GM18873 (cell line): ENCODE results near the gene SMARCD2.
A peak's percentile ranks its signal among the peaks of the same experiment; 100 is the strongest.
"Not testable (repeated sequence)": the region's sequence is repeated elsewhere in the genome, so short reads cannot be mapped to it uniquely, and the experiment has no call there.

ENCODE experiments used
- ATAC-seq: cut with Tn5 transposase; IDR thresholded peaks from one replicate; pipeline ENCODE4 v1.9.1; 2021; ENCODE audit warnings: mild to moderate bottlenecking, moderate library complexity, moderate number of reproducible peaks; ENCODE audit not compliant: unreplicated experiment, low FRiP score

SMARCD2 gene

GRCh38 chr17:63853260-63853659 lies 10.8 kb upstream of the SMARCD2 start:
- no peak for ATAC-seq

DNA sequence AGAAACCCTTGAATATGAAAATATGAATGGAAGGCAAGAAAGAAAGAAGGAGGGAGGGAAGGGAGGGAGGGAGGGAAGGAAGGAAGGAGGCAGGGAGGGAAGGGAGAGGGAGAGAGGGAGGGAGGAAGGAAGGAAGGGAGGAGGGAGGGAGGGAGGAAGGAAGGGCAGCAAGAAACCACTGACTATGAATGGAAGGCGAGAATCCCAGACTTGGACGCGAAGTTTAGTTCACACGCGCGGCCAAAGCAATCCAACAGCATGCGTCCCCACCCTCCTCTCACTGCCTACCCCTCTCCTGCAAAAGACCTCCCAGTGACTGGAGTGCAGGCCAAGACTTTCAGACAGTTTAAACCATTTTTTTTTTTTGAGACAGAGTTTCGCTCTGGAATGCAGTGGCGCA lies 7.9 kb upstream of the SMARCD2 start:
- no peak for ATAC-seq

GRCh38 chr17:63848834-63849689 lies 6.6 kb upstream of the SMARCD2 start:
- ATAC-seq, result peak; percentile 59

DNA sequence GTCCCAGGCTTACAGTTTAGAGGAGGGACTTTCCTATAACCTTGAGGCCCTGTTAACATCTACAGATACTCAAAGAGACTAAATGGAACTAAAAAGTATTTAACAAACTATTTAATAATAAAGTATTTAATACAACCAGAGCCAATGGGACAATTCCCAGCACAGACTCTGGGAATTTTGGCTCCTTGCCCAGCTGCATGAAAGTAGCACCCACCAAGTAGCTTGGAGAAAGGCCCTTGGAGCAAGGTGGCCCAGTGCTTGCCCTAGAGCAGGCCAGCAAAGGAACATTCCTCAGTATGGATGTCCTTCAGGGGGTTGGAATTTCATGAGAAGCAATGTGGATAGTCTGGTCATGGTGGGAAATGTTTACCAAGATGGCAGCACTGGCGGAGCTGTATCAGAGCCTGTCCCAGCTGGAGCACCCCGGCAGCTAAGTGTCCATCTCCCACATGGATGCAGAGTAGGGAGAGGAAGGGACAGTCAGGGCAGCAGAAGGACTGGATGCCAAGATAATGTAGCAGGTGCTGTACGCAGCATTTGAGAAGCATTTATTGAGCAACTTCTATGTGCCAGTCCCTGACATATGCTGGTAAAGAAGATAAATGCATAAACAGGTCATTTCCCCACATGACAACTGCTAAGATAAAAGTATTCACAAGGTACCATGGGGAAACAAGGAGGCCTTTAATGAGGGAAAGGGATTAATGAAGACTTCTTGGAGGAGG lies 5.2 kb upstream of the SMARCD2 start:
- ATAC-seq, result no peak

- no peak for ATAC-seq
These were observed 3.0 kb upstream of the SMARCD2 start for GRCh38 chr17:63845509-63845908.

- ATAC-seq, result no peak
These were observed 1.6 kb upstream of the SMARCD2 start for GRCh38 chr17:63843910-63844677.

GRCh38 chr17:63843387-63843888 lies 953 bp upstream of the SMARCD2 start:
- ATAC-seq, result not testable (repeated sequence)

DNA sequence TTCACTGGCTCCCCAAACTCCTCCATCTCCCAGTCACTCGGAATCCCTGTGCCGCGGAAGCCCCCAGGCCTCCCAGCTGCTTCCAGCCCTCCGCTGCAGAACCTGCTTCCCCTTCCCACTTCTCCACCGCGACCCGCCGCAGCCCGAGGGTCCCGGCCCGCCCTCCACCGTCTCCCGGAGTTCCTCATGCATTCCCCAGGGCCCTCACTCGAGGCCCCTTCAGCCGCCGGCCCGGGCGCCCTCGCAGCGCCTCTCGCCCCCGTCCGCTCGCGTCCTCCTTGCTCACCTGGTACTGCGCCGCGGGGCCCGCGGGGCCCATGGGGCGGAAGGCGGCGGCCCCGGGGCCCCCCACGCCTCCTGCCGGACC lies 329 bp downstream of the SMARCD2 start:
- ATAC-seq, result peak; percentile 3

DNA sequence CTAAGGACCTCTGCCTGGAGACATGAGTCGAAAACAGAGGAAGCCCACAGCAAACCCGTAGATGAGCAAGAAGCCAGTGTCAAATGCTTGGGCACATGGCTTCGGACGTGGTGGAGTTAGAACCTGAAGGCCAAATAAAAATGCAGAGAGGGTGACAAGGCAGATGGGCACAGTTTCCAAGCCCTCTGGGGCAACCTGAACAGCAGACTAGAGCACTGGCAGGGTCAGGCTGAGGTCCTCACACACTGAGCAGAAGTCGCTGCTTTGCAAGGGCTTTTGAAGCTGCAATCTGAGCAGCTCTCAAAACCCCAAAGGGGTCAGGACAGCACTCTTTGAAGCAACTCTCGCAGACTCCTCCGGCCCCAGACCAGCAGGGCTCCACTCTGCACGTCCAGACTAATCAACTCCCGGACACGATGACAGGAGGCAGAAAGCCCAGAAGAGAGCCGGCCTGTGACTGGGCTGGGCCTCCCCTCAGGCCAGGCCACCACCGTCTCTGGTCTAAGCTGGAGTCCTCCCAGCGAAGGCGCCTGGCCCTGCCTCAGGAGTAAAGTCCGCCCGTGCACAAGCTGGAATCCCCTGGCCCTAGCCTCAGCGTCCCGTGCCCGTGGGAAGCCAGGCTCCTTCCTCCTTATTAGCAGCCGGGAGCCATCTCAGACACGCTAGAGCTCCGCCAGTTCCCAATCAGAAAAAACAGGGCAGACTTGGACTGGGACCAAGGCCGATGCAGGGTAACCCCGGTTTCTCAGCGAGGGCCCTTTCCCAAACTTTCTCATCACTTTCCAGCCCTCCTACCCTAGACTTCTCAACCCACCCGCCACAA lies 924 bp downstream of the SMARCD2 start:
- no peak for ATAC-seq

GRCh38 chr17:63840591-63841349 lies 1.7 kb downstream of the SMARCD2 start:
- no peak for ATAC-seq

DNA sequence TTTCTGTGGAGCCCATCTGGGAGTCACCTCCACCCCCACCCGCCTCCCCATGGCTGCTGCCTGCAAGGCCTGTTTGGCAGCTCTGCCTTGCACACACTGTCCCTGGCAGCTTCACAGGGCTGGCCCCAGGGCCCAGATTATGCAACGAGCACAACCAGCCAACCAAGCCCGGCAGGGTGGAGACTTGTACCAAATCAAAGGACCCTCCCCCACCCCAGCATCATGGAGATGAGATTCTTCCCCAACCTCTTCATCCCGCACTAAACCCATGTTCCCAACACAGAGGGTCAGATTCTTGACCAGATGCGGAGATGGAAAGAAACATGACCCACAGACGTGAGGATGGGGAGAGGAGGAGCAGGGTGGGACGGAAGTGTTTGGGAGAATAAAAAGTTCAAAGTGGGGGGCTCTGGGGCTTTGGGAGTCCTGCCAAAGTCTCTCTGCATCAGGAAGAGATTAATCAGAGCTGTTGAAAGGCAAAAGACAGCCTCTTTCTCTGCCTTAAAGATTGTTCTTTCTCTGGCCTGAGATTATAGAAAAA lies 3.8 kb downstream of the SMARCD2 start:
- ATAC-seq, result no peak

DNA sequence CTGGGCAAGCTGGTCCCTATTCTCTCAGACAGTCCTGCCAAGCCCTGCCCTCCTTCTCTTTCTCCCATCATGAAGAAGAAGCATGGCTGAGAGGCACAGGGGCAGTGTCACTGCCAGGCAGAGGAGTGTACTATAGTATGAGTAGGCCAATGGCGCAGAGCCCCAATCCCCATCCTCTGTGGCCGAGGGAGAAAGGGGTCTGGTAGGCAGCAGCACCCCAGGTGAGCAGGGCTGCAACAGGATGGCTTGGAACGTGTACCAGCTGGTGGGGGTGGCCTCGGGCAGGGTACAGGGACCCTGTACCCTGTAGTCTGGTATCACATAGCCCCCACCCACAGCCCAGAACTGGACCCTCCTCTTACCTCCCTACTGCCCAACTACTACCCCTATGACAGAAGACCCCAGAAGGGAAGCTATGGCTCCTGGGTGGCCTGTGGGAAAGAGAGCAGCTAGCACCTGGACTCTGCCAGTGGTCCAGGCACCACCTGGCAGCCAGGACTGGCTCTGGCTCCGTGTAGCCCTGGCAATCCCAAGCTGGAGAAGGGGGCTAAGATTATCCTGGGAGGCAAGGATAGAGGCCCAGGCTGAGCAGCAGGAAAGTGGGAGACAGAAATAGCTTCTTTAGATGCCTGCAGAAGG lies 4.4 kb downstream of the SMARCD2 start:
- no peak for ATAC-seq

DNA sequence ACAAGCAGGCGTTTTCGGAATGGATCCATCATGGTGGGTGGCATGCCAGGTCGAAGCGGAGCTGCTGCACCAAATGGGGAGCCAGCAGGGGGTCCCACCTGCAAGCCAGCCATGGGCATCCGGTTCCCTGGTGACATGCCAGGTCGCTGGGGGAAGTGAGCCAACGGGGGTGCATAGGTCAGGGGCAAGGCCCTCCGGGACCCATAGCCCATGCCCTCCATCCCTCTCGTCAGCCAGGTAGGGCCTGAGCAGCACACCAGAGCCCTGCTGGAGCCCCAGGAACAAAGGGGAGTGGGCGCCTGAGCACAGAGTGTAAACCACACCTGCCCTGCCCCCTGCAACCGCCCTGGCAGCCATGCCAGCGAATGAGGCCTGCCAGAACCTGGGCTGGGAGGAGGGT lies 5.0 kb downstream of the SMARCD2 start:
- ATAC-seq, result no peak

- ATAC-seq, result no peak
These were observed 5.7 kb downstream of the SMARCD2 start for GRCh38 chr17:63836811-63837210.

GRCh38 chr17:63835167-63835720 lies 7.2 kb downstream of the SMARCD2 start:
- ATAC-seq, result no peak

DNA sequence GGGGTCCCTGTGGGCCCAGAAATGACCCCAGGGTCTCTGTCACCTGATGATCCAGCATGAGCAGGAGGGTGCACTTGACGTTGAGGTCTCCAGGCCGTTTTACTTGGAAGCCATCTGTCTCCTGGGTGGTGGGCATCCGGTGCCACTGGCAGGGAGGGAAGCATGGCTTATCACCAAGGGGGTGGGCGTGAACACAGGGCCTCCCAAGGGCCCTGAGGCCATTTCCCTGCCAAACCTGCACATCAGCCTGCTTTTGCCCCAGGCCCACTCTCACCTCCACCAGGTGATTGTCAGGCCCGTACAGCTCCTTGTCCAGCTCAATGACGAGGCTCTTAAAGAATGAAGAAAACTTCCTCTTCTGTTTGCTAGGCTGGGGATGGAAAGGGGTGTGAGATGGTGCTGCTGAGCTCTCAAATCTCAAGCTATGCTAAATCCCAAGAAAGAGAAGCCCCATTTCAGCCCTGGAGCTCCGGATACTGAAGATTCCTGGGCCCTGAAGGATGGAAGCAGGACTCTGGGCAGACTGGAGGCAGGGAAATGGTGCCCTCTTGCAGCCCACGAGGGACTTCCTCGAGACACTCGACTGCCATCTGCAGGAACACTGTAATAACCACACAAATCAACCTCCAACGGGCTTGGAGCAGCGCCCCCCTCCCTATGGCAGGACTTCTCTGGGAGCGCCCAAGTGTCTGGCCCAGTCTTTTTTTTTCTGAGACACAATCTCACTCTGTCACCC lies 7.9 kb downstream of the SMARCD2 start:
- peak; percentile 44 for ATAC-seq

- ATAC-seq, result no peak
These were observed 8.6 kb downstream of the SMARCD2 start for GRCh38 chr17:63833741-63834373.
